ENCODE data around the gene UBC. TPM values are rescaled to one million over a fixed set of nuclear protein-coding genes. Genes with fewer than 3 reads are reported as not detected.

UBC gene
- total RNA-seq, 1 donor from 2014 or later, result 1,214 TPM

- H3K4me3 ChIP-seq (ENCODE audit: insufficient read depth, low read depth, low read length), result no peak overlapping the region
- no peaks in the 10 kb centered on the region for H3K9me3 ChIP-seq (ENCODE audit: insufficient read depth, low read depth, low read length)
- H3K27ac ChIP-seq (ENCODE audit: low read depth, low read length), result no peak overlapping the region
- H3K4me1 ChIP-seq (ENCODE audit: insufficient read depth, low read length), result peaks cover 10% of the 10 kb centered on the region
- H3K4me3 Mint-ChIP-seq (ENCODE audit: unreplicated experiment), result no peak overlapping the region
- no peaks in the 10 kb centered on the region for H3K9me3 Mint-ChIP-seq (ENCODE audit: unreplicated experiment)
- H3K27me3 ChIP-seq (ENCODE audit: insufficient read depth, low read length), result no peaks in the 10 kb centered on the region
- no peak overlapping the region for H3K27ac Mint-ChIP-seq (ENCODE audit: unreplicated experiment)
- no peaks in the 10 kb centered on the region for H4K20me1 ChIP-seq (ENCODE audit: insufficient read depth, low read length)
- no peaks in the 10 kb centered on the region for H3K79me2 ChIP-seq (ENCODE audit: insufficient read depth, low read length)
- peaks cover 9% of the 10 kb centered on the region for H3K4me1 Mint-ChIP-seq (ENCODE audit: low read depth, unreplicated experiment)
- no peak overlapping the region for H2AFZ ChIP-seq (ENCODE audit: low read depth, low read length)
- H3K9ac ChIP-seq (ENCODE audit: low read length), result no peak overlapping the region
- no peak for FAIRE-seq
- H3K36me3 Mint-ChIP-seq (ENCODE audit: low read depth, unreplicated experiment), result peaks cover 2% of the 10 kb centered on the region
- peaks cover 10% of the 10 kb centered on the region for H3K27me3 Mint-ChIP-seq (ENCODE audit: low read depth, unreplicated experiment)
- no peak overlapping the region for H3K4me2 ChIP-seq (ENCODE audit: low read length)
- no peak for TF ChIP-seq EZH2 (IDR thresholded peaks at IDR 0.05; ENCODE audit: insufficient read depth, low read length)
- TF ChIP-seq CTCF (IDR thresholded peaks at IDR 0.05; ENCODE audit: insufficient read depth, low read depth, low read length), result no peak
- DNase-seq (ENCODE audit: low read depth), result no peak
- no peaks in the 10 kb centered on the region for H3K36me3 ChIP-seq (ENCODE audit: insufficient read depth, low read length)
Measured at GRCh38 chr12:124869059-124869665, 45.3 kb downstream of the UBC start.

- Histone ChIP-seq H3K9me3 (ENCODE audit: insufficient read depth, low read depth, low read length) (no peaks in the 10 kb centered on the region), H3K36me3 (ENCODE audit: insufficient read depth, low read length) (no peaks in the 10 kb centered on the region), H3K4me2 (ENCODE audit: low read length) (no peak overlapping the region), H3K4me3 (ENCODE audit: insufficient read depth, low read depth, low read length) (no peak overlapping the region), H3K4me1 (ENCODE audit: insufficient read depth, low read length) (peaks cover 14% of the 10 kb centered on the region), H2AFZ (ENCODE audit: low read depth, low read length) (no peak overlapping the region), H3K9ac (ENCODE audit: low read length) (no peak overlapping the region), H3K27me3 (ENCODE audit: insufficient read depth, low read length) (no peaks in the 10 kb centered on the region), H3K79me2 (ENCODE audit: insufficient read depth, low read length) (no peaks in the 10 kb centered on the region), H4K20me1 (ENCODE audit: insufficient read depth, low read length) (no peaks in the 10 kb centered on the region), H3K27ac (ENCODE audit: low read depth, low read length) (no peak overlapping the region)
- TF ChIP-seq CTCF (IDR thresholded peaks at IDR 0.05; ENCODE audit: insufficient read depth, low read depth, low read length), result no peak
- TF ChIP-seq EZH2 (IDR thresholded peaks at IDR 0.05; ENCODE audit: insufficient read depth, low read length), result no peak
- no peak for DNase-seq (ENCODE audit: low read depth)
- Mint-ChIP-seq H3K4me1 (ENCODE audit: low read depth, unreplicated experiment) (peaks cover 10% of the 10 kb centered on the region), H3K27ac (ENCODE audit: unreplicated experiment) (no peak overlapping the region), H3K27me3 (ENCODE audit: low read depth, unreplicated experiment) (peaks cover 10% of the 10 kb centered on the region), H3K9me3 (ENCODE audit: unreplicated experiment) (no peaks in the 10 kb centered on the region), H3K4me3 (ENCODE audit: unreplicated experiment) (no peak overlapping the region), H3K36me3 (ENCODE audit: low read depth, unreplicated experiment) (peaks cover 2% of the 10 kb centered on the region)
- no peak for FAIRE-seq
Measured at GRCh38 chr12:124868252-124869058, 46.0 kb downstream of the UBC start.
